Lung (tissue), 12 donors: ENCODE data around the gene MUC15. TPM values are rescaled to one million over a fixed set of nuclear protein-coding genes. Genes with fewer than 3 reads are reported as not detected.

Experiments used
- ATAC-seq: fragments of 200-7000 bp; cut with Tn5 transposase; one replicate; pipeline ENCODE4 v1.9.1; 2020; ENCODE audit warnings: moderate number of reproducible peaks; ENCODE audit not compliant: insufficient read depth, low FRiP score
- DNase-seq, 3 donors: peaks; one replicate each; pipeline ENCODE4 v3.0.0-alpha.2; 2013 to 2017
- H3K27ac ChIP-seq, 2 donors: one replicate each; pipeline ENCODE4 v1.5.1; 2013; ENCODE audit warnings: mild to moderate bottlenecking in 2 of 2, moderate library complexity in 2 of 2, control low read depth in 1 of 2, inconsistent platforms in 1 of 2, low read depth in 1 of 2, low read length in 1 of 2
- H3K27me3 ChIP-seq, 3 donors: one replicate each; pipeline ENCODE4 v1.5.1; 2013; ENCODE audit warnings: low read length in 2 of 3; ENCODE audit not compliant: control insufficient read depth in 3 of 3, insufficient read depth in 3 of 3
- H3K36me3 ChIP-seq, 4 donors: one replicate each; pipeline ENCODE4 v1.5.1; 2013; ENCODE audit warnings: low read length in 4 of 4, mild to moderate bottlenecking in 1 of 4, moderate library complexity in 1 of 4; ENCODE audit not compliant: control insufficient read depth in 4 of 4, insufficient read depth in 4 of 4
- H3K4me1 ChIP-seq, 5 donors: one replicate each; pipeline ENCODE4 v1.5.1; 2013; ENCODE audit warnings: low read length in 5 of 5, mild to moderate bottlenecking in 2 of 5, moderate library complexity in 1 of 5; ENCODE audit not compliant: control insufficient read depth in 5 of 5, insufficient read depth in 5 of 5
- H3K4me3 ChIP-seq: one replicate; pipeline ENCODE4 v1.5.1; 2013; ENCODE audit warnings: mild to moderate bottlenecking, control low read depth, moderate library complexity
- H3K9ac ChIP-seq, 2 donors: one replicate each; pipeline ENCODE4 v1.5.1; 2013; ENCODE audit warnings: low read length in 2 of 2, control low read depth in 1 of 2; ENCODE audit not compliant: insufficient read depth in 1 of 2
- H3K9me3 ChIP-seq, 4 donors: one replicate each; pipeline ENCODE4 v1.5.1; 2013; ENCODE audit warnings: low read length in 3 of 4, mild to moderate bottlenecking in 1 of 4, moderate library complexity in 1 of 4; ENCODE audit not compliant: control insufficient read depth in 4 of 4, insufficient read depth in 3 of 4
- CTCF ChIP-seq: IDR thresholded peaks from 2 replicates; pipeline ENCODE4 v1.5.1; 2012; ENCODE audit warnings: mild to moderate bottlenecking; ENCODE audit errors: control extremely low read depth, extremely low read depth
- WGBS, 2 donors: extraction: QIAGEN DNeasy Blood & Tissue Kit; methylation state at CpG; one replicate each; pipeline ENCODE4 v1.1.7; 2013; 5-methylcytosine and 5-hydroxymethylcytosine counted together
- polyA plus RNA-seq, 2 donors: library from polyadenylated mRNA; stranded (reverse); fragments of 200-250 nt; gene quantifications; one replicate each; pipeline ENCODE4 v1.2.1, GENCODE V29; 2013
- total RNA-seq, 2 donors: library from RNA; depleted of rRNA in 1 of 2; stranded (reverse); fragments of >200 nt in 1 of 2; gene quantifications; one replicate each; pipeline ENCODE4 v1.2.1, GENCODE V29; 2014 to 2021
- donor health status: control.
- donor health status: control.
- donor health status: Bipolar disorder and iron deficiency.
- donor health status: healthy.
- donor health status: DM: yes; HTN: yes; CAD: no.

The MUC15 gene
- total and polyA plus RNA-seq, 4 donors = 4.6 to 12.1 (median 8.5) TPM

GRCh38 chr11:26587073-26587472 lies 15.0 kb upstream of the MUC15 start:
- ATAC-seq (no peak), DNase-seq (no peak)
- TF ChIP-seq CTCF = no peak
- H3K4me3 ChIP-seq = no peak overlapping the region
- H3K27me3 ChIP-seq = no peaks in the 10 kb centered on the region
- peaks cover 0 to 6% (median 0%) of the 10 kb centered on the region in 5 donors for H3K4me1 ChIP-seq
- no peak overlapping the region for H3K27ac ChIP-seq
- H3K9ac ChIP-seq = no peak overlapping the region
- 68 to 84% methylated on average over 2 of the region's 2 CpGs for WGBS, 2 donors
- no peaks in the 10 kb centered on the region for H3K36me3 ChIP-seq
- H3K9me3 ChIP-seq = no peaks in the 10 kb centered on the region

- Histone ChIP-seq H3K9me3 (no peaks in the 10 kb centered on the region), H3K4me3 (no peak overlapping the region), H3K4me1 (peaks cover 0 to 12% (median 4%) of the 10 kb centered on the region in 5 donors), H3K36me3 (no peaks in the 10 kb centered on the region), H3K27ac (no peak overlapping the region), H3K9ac (no peak overlapping the region), H3K27me3 (no peaks in the 10 kb centered on the region)
- DNase-seq (no peak), ATAC-seq (no peak)
- no peak for TF ChIP-seq CTCF
Measured at GRCh38 chr11:26584818-26585217, 12.8 kb upstream of the MUC15 start.

GRCh38 chr11:26583550-26583949 lies 11.5 kb upstream of the MUC15 start:
- Histone ChIP-seq H3K9ac (no peak overlapping the region), H3K9me3 (no peaks in the 10 kb centered on the region), H3K4me3 (no peak overlapping the region), H3K4me1 (peaks cover 0 to 23% (median 4%) of the 10 kb centered on the region in 5 donors), H3K27ac (no peak overlapping the region), H3K36me3 (no peaks in the 10 kb centered on the region), H3K27me3 (no peaks in the 10 kb centered on the region)
- 53 to 71% methylated on average over 3 of the region's 3 CpGs for WGBS, 2 donors
- ATAC-seq (peak; percentile 64), DNase-seq (peak in 2 of 3 donors; percentile 60 to 88)
- no peak for TF ChIP-seq CTCF

GRCh38 chr11:26580929-26581328 lies 8.9 kb upstream of the MUC15 start:
- peak in 2 of 3 donors; percentile 48 to 66 for DNase-seq
- Histone ChIP-seq H3K4me1 (peaks cover 0 to 23% (median 4%) of the 10 kb centered on the region in 5 donors), H3K9me3 (no peaks in the 10 kb centered on the region), H3K27ac (no peak overlapping the region), H3K9ac (no peak overlapping the region), H3K4me3 (no peak overlapping the region), H3K27me3 (no peaks in the 10 kb centered on the region), H3K36me3 (no peaks in the 10 kb centered on the region)
- no peak for TF ChIP-seq CTCF
- peak; percentile 32 for ATAC-seq
- WGBS, 2 donors = 29 to 53% methylated on average over 3 of the region's 3 CpGs
